ENCODE results near the gene GMEB2. TPM values are rescaled to one million over a fixed set of nuclear protein-coding genes. Genes with fewer than 3 reads are reported as not detected.

GMEB2 gene
- total RNA-seq, 1 experiment from 2014 or later, result 21.5 TPM

- Histone ChIP-seq H3K9me3 (no peaks in the 10 kb centered on the region), H3K4me1 (no peaks in the 10 kb centered on the region), H3K36me3 (ENCODE audit: control insufficient read depth, insufficient read depth, low read length) (peaks cover 1% of the 10 kb centered on the region; the same call in 1 of the 2 replicates), H3K4me3 (ENCODE audit: low read depth, low read length) (no peak overlapping the region), H3K27me3 (replicated peaks; ENCODE audit: control insufficient read depth, insufficient read depth, low read length) (no peaks in the 10 kb centered on the region)
- no peaks in the 10 kb centered on the region for H3K4me1 Mint-ChIP-seq (ENCODE audit: low read depth, unreplicated experiment)
- H3K4me3 Mint-ChIP-seq (ENCODE audit: unreplicated experiment), result no peak overlapping the region
- no peaks in the 10 kb centered on the region for H3K27me3 Mint-ChIP-seq (ENCODE audit: insufficient read depth, unreplicated experiment)
- no peaks in the 10 kb centered on the region for H3K9me3 Mint-ChIP-seq (ENCODE audit: unreplicated experiment)
- intact Hi-C loops (cut with micrococcal nuclease; ENCODE audit: unreplicated experiment), result no loop called here
- TF ChIP-seq, protein P1, sequence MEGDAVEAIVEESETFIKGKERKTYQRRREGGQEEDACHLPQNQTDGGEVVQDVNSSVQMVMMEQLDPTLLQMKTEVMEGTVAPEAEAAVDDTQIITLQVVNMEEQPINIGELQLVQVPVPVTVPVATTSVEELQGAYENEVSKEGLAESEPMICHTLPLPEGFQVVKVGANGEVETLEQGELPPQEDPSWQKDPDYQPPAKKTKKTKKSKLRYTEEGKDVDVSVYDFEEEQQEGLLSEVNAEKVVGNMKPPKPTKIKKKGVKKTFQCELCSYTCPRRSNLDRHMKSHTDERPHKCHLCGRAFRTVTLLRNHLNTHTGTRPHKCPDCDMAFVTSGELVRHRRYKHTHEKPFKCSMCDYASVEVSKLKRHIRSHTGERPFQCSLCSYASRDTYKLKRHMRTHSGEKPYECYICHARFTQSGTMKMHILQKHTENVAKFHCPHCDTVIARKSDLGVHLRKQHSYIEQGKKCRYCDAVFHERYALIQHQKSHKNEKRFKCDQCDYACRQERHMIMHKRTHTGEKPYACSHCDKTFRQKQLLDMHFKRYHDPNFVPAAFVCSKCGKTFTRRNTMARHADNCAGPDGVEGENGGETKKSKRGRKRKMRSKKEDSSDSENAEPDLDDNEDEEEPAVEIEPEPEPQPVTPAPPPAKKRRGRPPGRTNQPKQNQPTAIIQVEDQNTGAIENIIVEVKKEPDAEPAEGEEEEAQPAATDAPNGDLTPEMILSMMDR (IDR thresholded peaks at IDR 0.05; ENCODE audit: insufficient read depth in 1 of 2, low read depth in 1 of 2, low read length in 1 of 2, severe bottlenecking in 1 of 2, unreplicated experiment in 1 of 2), result no peak
- H3K27ac Mint-ChIP-seq (ENCODE audit: unreplicated experiment), result no peak overlapping the region
- BruUV-seq (replicated peaks), result no TSS peak
- H3K36me3 Mint-ChIP-seq (ENCODE audit: insufficient read depth, unreplicated experiment), result peaks cover 16% of the 10 kb centered on the region
- POLR2A ChIA-PET, result no interaction called here
- CTCF ChIA-PET, result no interaction called here
- DNase-seq, result no peak
These were observed 31.3 kb downstream of the GMEB2 start for GRCh38 chr20:63595416-63596127.

DNA sequence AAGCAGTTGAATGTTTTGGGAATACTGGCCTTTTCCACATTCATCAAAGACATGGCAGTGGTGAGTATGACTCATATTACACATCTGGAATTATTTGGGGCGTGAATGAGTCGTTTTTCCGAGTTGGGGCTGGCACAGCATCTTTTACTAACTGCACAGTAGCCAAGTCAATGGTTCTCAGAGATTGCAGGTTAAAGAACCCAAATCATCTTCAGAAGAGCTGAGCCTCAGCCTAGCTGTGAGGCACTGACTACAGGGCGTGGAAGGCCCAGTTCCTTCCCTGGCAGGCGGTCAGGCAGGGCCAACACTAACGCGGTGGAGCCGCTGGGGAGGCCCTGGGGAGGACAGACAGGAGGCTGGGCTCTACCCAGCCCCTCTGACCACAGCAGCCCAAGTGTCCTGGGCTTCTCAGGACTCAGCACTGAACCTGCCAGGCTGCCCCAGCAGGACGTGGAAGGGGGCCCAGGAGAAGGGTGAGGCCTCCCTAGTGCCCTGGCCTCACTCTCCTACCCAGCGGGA is 32.8 kb downstream of the GMEB2 start:
- H3K4me1 ChIP-seq, result no peaks in the 10 kb centered on the region
- H3K36me3 ChIP-seq (ENCODE audit: control insufficient read depth, insufficient read depth, low read length), result peaks cover 1% of the 10 kb centered on the region; the same call in 1 of the 2 replicates
- no TSS peak for BruUV-seq (replicated peaks)
- TF ChIP-seq, protein P1 (IDR thresholded peaks at IDR 0.05; ENCODE audit: insufficient read depth in 1 of 2, low read depth in 1 of 2, low read length in 1 of 2, severe bottlenecking in 1 of 2, unreplicated experiment in 1 of 2), result no peak
- Mint-ChIP-seq H3K9me3 (ENCODE audit: unreplicated experiment) (no peaks in the 10 kb centered on the region), H3K4me1 (ENCODE audit: low read depth, unreplicated experiment) (no peaks in the 10 kb centered on the region), H3K27me3 (ENCODE audit: insufficient read depth, unreplicated experiment) (no peaks in the 10 kb centered on the region), H3K36me3 (ENCODE audit: insufficient read depth, unreplicated experiment) (peaks cover 16% of the 10 kb centered on the region), H3K27ac (ENCODE audit: unreplicated experiment) (no peak overlapping the region), H3K4me3 (ENCODE audit: unreplicated experiment) (no peak overlapping the region)
- intact Hi-C loops (cut with micrococcal nuclease; ENCODE audit: unreplicated experiment), result no loop called here
- CTCF ChIA-PET, result no interaction called here
- DNase-seq, result no peak
- H3K27me3 ChIP-seq (replicated peaks; ENCODE audit: control insufficient read depth, insufficient read depth, low read length), result no peaks in the 10 kb centered on the region
- POLR2A ChIA-PET, result interaction anchor here (0.6 kb wide), 1 partner anchor 11 kb away, joined by 5 read pairs; no protein-coding TSS in a partner anchor
- no peak overlapping the region for H3K4me3 ChIP-seq (ENCODE audit: low read depth, low read length)
- H3K9me3 ChIP-seq, result no peaks in the 10 kb centered on the region

DNA sequence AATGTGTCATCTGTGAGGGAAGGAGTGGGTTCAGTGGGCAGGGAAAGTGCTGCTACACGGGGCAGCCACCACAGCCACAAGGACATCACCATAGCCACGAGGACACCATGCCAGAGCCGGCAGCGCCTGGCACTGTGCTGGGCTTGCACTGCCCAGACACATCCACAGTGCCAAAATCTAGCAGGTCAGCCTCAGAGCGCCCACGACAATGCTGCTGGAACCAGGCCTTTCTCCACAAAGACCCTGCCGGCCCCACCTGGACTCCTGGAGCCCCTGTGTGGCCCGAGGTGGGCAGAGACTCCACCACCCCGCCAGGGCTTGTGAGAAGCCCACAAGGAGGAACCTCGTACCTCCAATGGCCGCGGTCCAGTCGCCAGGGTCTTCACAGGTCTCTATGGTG is 34.2 kb downstream of the GMEB2 start:
- Mint-ChIP-seq H3K27ac (ENCODE audit: unreplicated experiment) (no peak overlapping the region), H3K4me3 (ENCODE audit: unreplicated experiment) (no peak overlapping the region), H3K36me3 (ENCODE audit: insufficient read depth, unreplicated experiment) (peaks cover 13% of the 10 kb centered on the region), H3K27me3 (ENCODE audit: insufficient read depth, unreplicated experiment) (no peaks in the 10 kb centered on the region), H3K9me3 (ENCODE audit: unreplicated experiment) (no peaks in the 10 kb centered on the region), H3K4me1 (ENCODE audit: low read depth, unreplicated experiment) (no peaks in the 10 kb centered on the region)
- peaks cover 1% of the 10 kb centered on the region; the same call in 1 of the 2 replicates for H3K36me3 ChIP-seq (ENCODE audit: control insufficient read depth, insufficient read depth, low read length)
- DNase-seq, result no peak
- POLR2A ChIA-PET, result interaction anchor here (1.0 kb wide), 1 partner anchor 18 kb away, joined by 8 read pairs; the partner anchor contains the start of gene HELZ2
- intact Hi-C loops (cut with micrococcal nuclease; ENCODE audit: unreplicated experiment), result no loop called here
- H3K4me1 ChIP-seq, result no peaks in the 10 kb centered on the region
- no peaks in the 10 kb centered on the region for H3K9me3 ChIP-seq
- CTCF ChIA-PET, result no interaction called here
- H3K27me3 ChIP-seq (replicated peaks; ENCODE audit: control insufficient read depth, insufficient read depth, low read length), result no peaks in the 10 kb centered on the region
- H3K4me3 ChIP-seq (ENCODE audit: low read depth, low read length), result no peak overlapping the region
- BruUV-seq (replicated peaks), result no TSS peak
- TF ChIP-seq, protein P1 (IDR thresholded peaks at IDR 0.05; ENCODE audit: insufficient read depth in 1 of 2, low read depth in 1 of 2, low read length in 1 of 2, severe bottlenecking in 1 of 2, unreplicated experiment in 1 of 2), result no peak

All from Caco-2 (cell line).